Renal pelvis (tissue), 4 donors: ENCODE results near the gene TTLL10. TPM values are rescaled to one million over a fixed set of nuclear protein-coding genes. Genes with fewer than 3 reads are reported as not detected.

ENCODE experiments used
- DNase-seq: peaks from one replicate; pipeline ENCODE4 v3.0.0-alpha.2; 2013
- polyA plus RNA-seq, 3 donors: library from polyadenylated mRNA; unstranded; fragments of 120-200 nt; gene quantifications; one replicate each; pipeline ENCODE4 v1.2.1, GENCODE V29; 2013; ENCODE audit not compliant: insufficient read length in 3 of 3

TTLL10 gene
- polyA plus RNA-seq, 3 donors: 0.94 to 1.1 (median 1.1) TPM

GRCh38 chr1:1245178-1245816 is 71.6 kb downstream of the TTLL10 start:
- no peak for DNase-seq

- DNase-seq: no peak
These were observed 72.3 kb downstream of the TTLL10 start for GRCh38 chr1:1245817-1246576.

DNA sequence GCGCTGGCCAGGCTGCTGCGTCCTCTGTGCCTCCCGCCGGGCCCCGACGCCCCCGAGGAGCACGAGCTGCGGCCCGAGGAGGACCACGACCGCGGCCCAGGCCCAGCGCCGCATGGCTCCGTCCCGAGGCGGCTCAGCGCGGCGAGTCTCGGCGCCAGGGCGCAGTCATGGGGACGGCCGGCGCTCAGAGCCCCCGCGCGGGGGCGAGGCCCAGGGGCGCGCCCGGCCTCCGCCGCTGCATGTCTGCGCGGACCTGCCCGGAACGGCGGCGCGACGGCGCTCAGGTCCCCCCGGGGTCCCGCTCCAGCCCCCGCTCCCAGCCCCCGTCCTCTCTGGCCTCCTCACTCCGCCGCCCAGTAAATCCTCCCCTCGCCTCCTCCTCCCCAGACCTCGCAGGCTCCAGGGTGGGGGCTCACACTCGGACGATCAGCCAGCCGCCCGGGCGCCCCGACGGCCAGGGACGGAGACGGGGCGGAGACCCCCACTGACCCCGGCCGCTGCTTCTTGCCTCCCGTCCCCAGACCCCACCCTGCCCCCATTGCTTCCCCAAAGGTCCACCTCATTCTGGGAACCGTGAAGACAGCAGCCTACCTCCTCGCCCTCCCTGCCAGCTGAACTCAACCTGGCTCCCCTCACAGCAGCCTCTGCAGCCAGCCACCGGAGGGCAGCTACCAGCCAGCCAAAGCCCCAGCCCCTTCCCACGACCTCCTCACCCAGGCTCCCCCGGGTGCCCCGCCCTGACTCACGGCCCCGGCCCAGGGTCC is 73.1 kb downstream of the TTLL10 start, which contains the start of gene C1QTNF12:
C1QTNF12 (minus strand) TSS at position 146 of the 764 bp plus-strand sequence; CDS start at position 114, 32 bp downstream.
- no peak for DNase-seq

- no peak for DNase-seq
These were observed 73.7 kb downstream of the TTLL10 start for GRCh38 chr1:1247341-1247913.

Other genes with a start within 250 kb of the TTLL10 start
- 10 to 100 TPM; 67.8 to 90.6 (median 89.8) TPM for gene SAMD11, start 250.0 kb upstream of the TTLL10 start, polyA plus RNA-seq
- 10 to 100 TPM; 65.5 to 71.9 (median 68.9) TPM for gene NOC2L, start 214.6 kb upstream of the TTLL10 start, polyA plus RNA-seq
- 10 to 100 TPM in 2 of 3 donors, 1 to 10 TPM in 1; 9.9 to 14.3 (median 13.6) TPM for gene KLHL17, start 213.3 kb upstream of the TTLL10 start, polyA plus RNA-seq
- gene PLEKHN1, start 207.4 kb upstream of the TTLL10 start, polyA plus RNA-seq: under 1 TPM; 0.16 to 0.44 (median 0.26) TPM
- under 1 TPM; 0.13 to 0.57 (median 0.28) TPM for gene PERM1, start 191.8 kb upstream of the TTLL10 start, polyA plus RNA-seq
- gene HES4, start 173.8 kb upstream of the TTLL10 start, polyA plus RNA-seq: 10 to 100 TPM; 33.1 to 47.9 (median 43.2) TPM
- gene ISG15, start 160.4 kb upstream of the TTLL10 start, polyA plus RNA-seq: 10 to 100 TPM; 13.7 to 18.1 (median 16.5) TPM
- 100 to 1,000 TPM; 281 to 299 (median 289) TPM for gene AGRN, start 153.8 kb upstream of the TTLL10 start, polyA plus RNA-seq
- gene RNF223, start 99.6 kb upstream of the TTLL10 start, polyA plus RNA-seq: under 1 TPM; 0.56 to 0.88 (median 0.62) TPM
- gene C1orf159, start 57.8 kb upstream of the TTLL10 start, polyA plus RNA-seq: 10 to 100 TPM; 16.3 to 19.9 (median 18.2) TPM
- gene TNFRSF18, start 32.7 kb downstream of the TTLL10 start, polyA plus RNA-seq: 1 to 10 TPM in 1 of 3 donors, under 1 TPM in 2; 0.75 to 1.2 (median 0.89) TPM
- gene TNFRSF4, start 40.3 kb downstream of the TTLL10 start, polyA plus RNA-seq: 1 to 10 TPM; 1.5 to 2.7 (median 2.7) TPM
- gene SDF4, start 58.1 kb downstream of the TTLL10 start, polyA plus RNA-seq: 100 to 1,000 TPM; 134 to 147 (median 135) TPM
- gene B3GALT6, start 58.4 kb downstream of the TTLL10 start, polyA plus RNA-seq: 10 to 100 TPM; 22.3 to 27.1 (median 25.0) TPM
- gene C1QTNF12, start 72.8 kb downstream of the TTLL10 start, polyA plus RNA-seq: 10 to 100 TPM; 13.8 to 18.4 (median 13.8) TPM
- gene UBE2J2, start 100.0 kb downstream of the TTLL10 start, polyA plus RNA-seq: 10 to 100 TPM; 51.7 to 58.8 (median 54.6) TPM
- 1 to 10 TPM; 5.9 to 9.0 (median 7.6) TPM for gene SCNN1D, start 106.6 kb downstream of the TTLL10 start, polyA plus RNA-seq
- 10 to 100 TPM; 33.2 to 35.6 (median 33.5) TPM for gene ACAP3, start 134.1 kb downstream of the TTLL10 start, polyA plus RNA-seq
- gene PUSL1, start 134.7 kb downstream of the TTLL10 start, polyA plus RNA-seq: 10 to 100 TPM in 2 of 3 donors, 1 to 10 TPM in 1; 8.8 to 11.7 (median 11.2) TPM
- 100 to 1,000 TPM; 110 to 159 (median 153) TPM for gene INTS11, start 150.8 kb downstream of the TTLL10 start, polyA plus RNA-seq
- gene CPTP, start 150.9 kb downstream of the TTLL10 start, polyA plus RNA-seq: 10 to 100 TPM; 15.2 to 21.4 (median 19.0) TPM
- gene TAS1R3, start 157.4 kb downstream of the TTLL10 start, polyA plus RNA-seq: under 1 TPM; 0.39 to 0.57 (median 0.49) TPM
- 10 to 100 TPM; 39.7 to 47.5 (median 45.8) TPM for gene DVL1, start 175.5 kb downstream of the TTLL10 start, polyA plus RNA-seq
- gene MXRA8, start 184.7 kb downstream of the TTLL10 start, polyA plus RNA-seq: 100 to 1,000 TPM; 193 to 231 (median 215) TPM
- gene AURKAIP1, start 201.3 kb downstream of the TTLL10 start, polyA plus RNA-seq: 100 to 1,000 TPM in 1 of 3 donors, 10 to 100 TPM in 2; 78.1 to 110 (median 93.9) TPM
- gene CCNL2, start 225.5 kb downstream of the TTLL10 start, polyA plus RNA-seq: 100 to 1,000 TPM; 218 to 373 (median 330) TPM
- 100 to 1,000 TPM; 116 to 128 (median 120) TPM for gene MRPL20, start 233.4 kb downstream of the TTLL10 start, polyA plus RNA-seq
- 10 to 100 TPM in 2 of 3 donors, 1 to 10 TPM in 1; 9.0 to 15.7 (median 12.0) TPM for gene ANKRD65, start 247.4 kb downstream of the TTLL10 start, polyA plus RNA-seq